SKM-1 treated with dmso at 0.1 percent for 144 hours (cell line): ENCODE data around the gene RPL21.

Experiments
- DNase-seq: peaks from one replicate; lab custom pipeline; 2025; ENCODE audit not compliant: unreplicated experiment; lab: John Stamatoyannopoulos, UW

Gene RPL21

DNA sequence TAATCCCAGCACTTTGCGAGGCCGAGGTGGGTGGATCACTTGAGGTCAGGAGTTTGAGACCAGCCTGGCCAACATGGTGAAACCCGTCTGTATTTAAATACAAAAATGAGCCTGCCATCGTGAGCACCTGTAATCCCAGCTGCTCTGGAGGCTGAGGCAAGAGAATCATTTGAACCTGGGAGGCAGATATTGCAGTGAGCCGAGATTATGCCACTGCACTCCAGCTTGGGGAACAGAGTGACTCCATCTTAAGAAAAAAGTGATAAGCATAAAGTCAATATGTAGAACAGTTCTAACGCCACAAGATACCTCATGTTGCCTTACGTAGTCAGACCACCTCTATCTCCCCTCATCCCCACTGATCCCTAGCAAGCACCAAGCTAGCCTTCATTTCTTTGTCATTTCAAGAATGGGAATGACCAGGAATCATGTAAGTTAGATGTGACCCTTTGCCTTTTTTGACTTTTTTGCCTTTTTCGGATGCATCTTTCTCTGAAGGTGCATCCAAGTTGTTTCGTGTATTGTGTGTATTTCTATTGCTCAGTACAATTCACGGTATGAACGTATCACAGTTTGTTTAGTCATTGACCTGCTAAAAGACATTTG, 6.4 kb downstream of the RPL21 start:
- no peak for DNase-seq

DNA sequence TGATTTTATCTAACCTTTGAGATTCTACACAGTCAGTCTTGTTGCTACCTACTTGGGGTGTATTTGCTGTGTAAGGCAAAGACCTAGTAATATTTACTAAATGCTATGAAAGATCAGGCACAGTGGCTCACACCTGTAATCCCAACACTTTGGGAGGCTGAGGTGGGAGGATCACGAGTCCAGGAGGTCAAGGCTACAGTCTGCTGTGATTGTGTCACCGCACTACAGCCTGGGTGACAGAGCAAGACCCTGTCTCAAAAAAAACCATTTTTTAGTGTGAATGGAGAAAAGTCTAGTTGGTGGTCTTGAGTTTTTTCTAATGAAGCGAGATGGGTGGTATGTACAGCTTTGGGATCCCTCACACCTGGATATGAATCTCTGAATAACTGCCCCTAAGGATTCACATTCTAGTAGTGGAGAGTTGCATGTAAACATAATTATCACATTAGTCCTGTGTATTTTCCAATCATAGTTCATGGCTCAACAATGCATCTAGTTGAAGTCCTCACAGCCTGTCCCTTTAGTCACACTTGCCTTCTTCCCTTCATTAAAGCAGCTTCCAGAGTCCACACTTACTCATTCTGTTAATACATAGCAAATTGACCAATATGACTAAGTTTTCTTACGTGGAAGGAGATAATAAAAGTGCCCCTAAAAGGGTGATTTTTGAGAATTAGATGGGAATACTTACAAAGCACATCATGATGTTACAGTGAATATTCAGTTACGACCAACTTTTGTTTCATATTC, 7.5 kb downstream of the RPL21 start:
- no peak for DNase-seq

DNA sequence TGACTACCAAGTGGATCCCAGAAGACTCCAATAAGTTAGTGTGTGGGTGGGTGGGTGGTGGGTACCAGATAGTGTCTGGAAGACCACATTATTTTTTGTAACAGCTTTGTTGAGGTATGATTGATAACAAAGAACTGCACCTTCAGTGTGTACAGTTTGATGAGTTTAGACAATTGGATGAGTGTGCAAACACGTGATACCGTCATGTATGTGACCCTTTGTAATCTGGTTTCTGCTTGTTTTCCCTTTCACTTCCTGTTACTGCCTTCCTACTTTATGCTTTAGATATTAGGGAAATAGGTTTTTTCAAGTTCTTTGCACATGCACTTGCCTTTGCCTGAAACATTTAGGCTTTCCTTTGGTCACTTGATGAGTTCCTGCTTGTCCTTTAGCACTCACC, 8.5 kb downstream of the RPL21 start:
- DNase-seq, result no peak

DNA sequence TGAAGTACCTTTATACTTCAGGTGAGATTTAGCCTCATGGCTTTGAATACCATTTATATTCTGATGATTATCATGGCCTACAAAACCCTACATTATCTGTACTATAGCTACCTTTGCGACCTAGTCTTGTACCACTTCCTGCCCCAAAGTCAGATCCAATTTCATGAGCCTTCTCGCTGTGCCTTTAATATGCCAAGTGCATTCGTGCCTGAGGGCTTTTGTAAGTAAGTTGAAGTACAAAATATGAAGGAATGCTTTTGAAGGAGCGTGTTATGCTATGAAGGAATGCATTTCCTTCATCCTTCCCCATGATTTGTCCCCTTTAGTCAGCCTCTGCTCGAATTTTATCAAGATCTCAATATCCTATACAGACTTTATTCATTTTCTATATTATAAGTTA, 10.0 kb downstream of the RPL21 start:
- DNase-seq, result no peak

DNA sequence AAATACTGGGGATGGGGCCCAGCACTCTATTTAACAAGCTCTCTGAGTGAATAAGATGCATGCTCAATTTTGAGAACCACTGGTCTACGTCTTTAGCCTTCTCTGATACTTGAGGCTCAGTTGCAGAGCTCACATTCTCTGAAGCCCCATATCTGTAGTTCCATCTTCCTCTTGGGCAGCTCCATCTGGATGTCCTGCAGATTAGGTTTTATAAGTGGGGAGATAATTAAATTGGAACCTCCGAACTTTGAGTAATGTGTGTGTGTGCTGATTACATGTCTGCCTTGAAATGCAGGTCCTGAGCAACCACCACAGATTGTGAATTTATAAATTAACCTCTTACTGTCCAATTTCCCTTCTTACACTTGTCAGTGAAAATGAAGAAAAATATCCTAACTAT, 12.1 kb downstream of the RPL21 start:
- DNase-seq, result no peak

DNA sequence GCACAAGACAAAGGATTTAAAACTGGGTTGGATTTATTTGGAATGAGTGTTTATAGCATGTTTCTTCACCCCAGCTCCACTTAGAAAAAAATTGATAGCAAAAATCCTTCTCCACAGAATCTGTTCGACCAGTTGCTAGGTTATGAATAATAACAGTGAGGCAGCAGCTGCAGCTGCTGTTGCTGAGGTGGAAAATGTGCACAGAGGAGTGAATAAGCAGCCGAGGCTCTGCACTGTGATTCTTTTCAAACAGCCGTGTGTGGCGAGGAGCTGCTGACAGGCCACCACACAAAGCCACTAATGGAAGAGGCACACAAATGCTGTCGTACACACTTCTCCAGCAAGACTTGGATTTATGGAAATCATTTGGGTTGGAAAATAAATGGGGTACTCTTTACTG, 12.8 kb downstream of the RPL21 start:
- no peak for DNase-seq

DNA sequence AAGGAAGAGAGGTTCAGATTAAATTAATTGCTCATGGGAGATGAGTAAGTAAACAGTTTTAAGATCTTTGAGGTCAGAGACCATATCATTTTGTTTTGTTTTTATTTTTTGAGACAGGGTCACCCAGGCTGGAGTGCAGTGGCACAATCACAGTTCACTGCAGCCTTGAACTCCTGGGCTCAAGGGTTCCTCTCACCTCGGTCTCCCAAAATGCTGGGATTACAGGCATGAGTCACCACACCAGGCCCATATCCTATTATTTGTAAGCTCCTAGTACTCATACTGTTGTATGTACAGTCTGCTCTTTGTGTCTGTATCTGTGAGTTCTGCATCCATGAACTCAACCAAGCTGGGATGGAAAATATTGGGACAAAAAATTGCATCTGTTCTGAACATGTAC, 13.3 kb downstream of the RPL21 start:
- DNase-seq, result no peak

DNA sequence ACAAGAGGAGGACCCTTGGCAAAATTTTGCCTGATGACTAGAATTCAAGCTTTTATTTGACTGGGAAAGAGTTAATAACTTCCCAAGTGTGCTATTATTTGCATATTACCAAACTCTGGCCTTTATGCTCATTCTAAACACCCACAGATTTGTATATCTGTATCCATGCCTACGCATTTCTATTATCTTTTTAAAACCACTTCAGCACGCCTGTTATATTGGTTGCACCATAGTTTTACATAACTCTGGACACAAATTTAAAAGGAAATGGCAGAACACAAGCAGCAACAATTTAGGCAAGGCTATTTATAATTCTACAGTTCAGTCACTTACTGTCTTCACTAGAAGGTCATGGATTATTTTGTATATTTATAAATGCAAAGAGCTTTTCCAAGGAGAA, 15.6 kb downstream of the RPL21 start:
- DNase-seq, result no peak

DNA sequence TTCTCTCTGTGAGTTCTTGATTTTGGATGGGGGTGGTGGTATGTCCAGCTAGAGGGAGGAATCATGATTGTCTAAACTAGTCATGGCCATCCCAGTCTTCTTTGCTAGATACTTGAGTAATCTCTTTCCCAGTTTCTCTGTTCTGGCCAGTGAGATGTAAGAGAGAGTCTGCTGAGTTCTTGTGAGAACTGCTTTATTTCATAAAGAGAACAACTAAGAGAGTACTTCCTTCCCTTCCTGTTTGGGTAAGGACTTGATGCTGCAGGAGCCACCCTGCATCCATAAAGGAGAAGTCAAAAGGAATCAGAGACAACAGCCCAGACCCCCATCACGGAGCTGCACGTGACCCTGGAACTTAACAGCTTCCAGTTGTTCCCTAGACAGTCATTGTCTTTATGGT, 16.2 kb downstream of the RPL21 start:
- no peak for DNase-seq

DNA sequence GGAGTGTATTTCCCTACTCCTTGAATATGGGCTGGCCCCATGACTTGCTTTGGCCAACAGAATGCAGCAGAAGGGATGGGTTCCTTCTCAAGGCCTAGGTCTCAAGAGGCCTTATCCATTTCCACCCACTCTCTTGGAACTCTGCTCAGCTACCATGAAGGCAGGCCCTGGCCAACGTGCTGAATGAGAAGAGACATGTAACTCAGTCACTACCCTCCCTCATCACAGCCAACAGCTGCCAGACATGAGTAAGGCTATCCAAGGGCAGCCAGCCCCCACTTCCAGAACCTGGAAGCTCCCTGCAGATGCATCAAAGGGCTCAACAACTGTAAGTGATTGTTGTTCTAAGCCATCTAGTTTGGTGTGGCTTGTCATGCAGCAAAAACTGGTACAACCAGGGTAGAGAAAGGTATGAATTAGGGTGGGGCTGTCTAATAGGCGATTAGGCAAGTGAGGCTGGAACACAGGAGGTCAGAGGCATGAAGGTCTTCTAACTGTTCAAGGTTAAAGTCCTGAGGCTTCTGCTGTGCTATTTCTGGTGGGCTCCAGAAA, 17.8 kb downstream of the RPL21 start:
- DNase-seq, result no peak

DNA sequence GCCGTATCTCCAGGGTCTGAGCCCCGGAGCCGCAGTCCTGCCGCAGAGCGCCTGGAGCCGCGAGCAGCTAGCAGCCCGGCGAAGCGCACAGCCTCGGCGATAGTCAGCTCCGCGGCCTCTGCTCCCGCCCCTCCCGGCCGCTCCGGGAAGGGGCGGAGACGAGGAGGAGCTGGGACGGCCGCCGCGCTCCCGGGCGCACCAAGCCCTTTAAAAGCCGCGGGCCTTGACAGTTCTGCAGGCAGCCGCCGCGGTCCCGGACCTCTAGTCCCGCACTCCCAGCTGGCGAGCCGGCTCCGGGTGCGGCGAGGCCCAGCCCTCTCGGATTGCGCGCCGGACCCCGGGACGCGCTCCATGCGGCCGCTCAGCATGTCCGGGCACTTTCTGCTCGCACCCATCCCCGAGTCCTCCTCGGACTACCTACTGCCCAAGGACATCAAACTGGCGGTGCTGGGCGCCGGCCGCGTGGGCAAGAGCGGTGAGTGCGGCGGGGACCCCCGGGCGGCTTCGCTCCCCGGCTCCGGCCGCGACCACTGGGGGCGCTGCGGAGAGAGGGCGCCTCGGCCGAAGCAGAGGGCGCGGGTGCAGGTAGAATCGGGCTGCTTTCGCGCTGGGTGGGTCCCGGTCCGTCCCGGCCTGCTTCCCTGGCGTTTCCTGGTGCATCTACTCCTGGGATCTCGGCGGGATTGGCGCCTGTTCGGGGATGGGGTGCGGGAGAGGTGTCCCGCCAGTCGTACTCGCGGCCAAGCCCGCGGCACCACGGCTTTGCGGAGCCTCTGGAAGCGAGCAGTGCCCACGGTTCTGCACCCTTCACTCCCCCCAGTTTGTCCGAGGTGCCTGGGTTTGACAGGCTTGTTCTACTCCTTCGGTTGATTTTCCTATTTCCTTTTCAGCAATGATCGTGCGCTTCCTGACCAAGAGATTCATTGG, 19.5 kb downstream of the RPL21 start, which contains the start of gene RASL11A:
RASL11A (plus strand) TSS at position 237 of the 927 bp plus-strand sequence; CDS start at position 352, 115 bp downstream.
- peak; percentile 73 for DNase-seq

DNA sequence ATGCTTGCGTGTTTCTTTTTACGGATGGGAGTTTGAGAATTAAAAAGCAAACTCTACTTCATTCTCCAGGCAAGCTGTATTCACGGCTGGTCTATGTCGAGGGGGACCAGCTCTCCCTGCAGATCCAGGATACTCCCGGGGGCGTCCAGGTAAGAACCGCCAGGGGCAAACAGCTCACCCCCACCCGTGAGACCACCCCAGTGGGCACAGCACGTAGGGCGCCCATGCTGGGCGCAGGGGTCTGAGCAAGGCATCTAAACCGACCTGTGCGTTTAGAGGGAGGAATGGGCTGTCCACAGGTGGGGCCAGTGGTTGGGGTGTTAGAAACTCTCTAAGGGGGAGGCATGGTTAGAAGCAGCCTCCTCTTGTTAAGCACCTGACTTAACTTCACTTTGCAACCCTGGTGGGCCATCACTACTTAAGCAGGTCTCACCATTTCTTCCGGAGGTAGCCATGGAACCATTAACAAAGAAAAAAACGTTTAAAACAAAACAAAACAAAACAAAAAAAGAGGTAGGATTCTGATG, 20.3 kb downstream of the RPL21 start:
- DNase-seq, result no peak

DNA sequence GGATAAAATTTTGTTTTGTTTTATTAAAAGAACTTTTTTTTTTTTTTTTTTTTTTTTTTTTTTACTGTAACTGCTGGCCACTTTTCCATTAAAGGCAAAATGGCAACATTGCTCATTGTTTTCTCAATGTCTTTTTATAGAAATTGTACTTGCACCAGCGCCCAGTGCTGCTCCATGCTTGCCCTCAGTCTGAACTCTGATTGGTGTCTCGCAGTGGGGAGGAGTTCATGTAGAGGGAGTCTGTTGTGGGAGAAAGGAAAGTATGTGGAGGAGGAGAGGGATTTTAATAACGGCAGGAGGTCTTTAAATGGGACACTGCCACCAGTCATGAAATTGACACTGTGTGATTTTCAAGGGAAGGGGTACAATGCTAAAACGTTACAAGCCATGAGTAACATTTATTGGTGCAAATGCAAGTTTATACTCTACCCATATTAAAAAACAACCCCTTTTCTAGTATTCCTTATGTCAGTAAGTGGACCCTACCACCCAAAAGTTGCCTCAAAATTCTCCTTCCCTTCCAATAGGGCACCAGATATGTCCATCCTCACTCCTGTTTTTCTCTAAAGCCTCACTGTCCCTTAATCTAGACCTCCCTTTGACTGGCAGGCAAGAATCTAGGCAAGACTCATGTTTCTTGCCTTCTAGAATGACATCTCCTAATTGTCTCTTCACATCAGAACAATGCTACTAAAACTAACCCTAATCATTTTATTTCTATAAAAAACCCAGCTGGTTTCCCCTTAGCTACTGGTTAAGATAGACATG, 22.5 kb downstream of the RPL21 start:
- no peak for DNase-seq

DNA sequence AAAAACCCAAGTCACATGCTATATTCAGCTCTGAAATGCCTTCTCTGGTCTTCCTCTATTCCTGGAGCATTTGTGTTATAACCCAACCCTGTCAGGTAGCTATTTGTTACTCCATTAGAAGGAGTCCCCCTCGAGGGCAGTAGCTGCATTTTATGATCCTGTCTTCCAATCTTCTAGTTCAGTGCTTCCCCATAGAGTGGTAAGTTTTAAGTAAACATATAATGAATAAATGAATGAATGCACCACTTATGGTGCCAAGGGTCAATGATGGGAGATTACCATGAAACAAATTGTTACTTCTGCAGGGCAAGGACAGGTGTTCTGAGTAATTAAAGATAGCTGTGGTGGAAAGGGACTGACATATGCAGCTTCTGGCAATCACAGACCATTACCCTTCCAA, 23.3 kb downstream of the RPL21 start:
- no peak for DNase-seq

DNA sequence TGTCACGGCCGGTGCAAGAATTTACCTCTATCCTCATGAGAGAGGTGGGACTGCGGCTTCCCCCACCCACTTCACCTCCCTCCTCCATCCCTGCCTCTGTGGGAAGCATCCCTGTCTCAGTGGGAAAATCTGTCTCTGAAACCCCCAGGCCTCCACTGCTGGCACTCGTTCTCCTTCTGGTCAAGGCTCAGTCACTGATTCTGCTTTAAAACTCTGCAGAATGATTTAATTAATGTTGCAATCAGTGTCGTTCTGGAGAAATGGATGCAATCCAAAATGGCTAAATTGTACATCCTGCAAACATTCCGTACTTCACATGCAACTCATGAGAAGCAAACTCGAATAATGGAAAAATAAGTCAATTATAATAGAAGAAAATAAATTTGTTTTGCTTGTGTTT, 24.8 kb downstream of the RPL21 start:
- DNase-seq, result no peak

DNA sequence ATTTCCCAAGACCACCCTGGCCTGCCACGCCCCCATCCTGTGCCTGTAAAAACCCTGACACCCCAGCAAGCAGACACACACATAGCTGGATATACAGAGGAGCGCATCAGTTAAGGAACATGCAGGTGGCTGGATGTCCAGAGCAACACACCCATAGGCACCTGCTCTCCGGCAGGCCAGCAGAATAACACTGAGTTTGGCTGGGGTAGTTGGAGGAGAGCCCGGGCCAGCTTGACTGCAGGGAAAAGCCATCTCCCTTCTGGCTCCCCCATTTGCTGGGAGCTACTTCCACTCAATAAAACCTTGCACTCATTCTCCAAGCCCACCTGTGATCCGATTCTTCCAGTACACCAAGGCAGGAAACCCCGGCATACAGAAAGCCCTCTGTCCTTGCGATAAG, 28.1 kb downstream of the RPL21 start:
- DNase-seq, result no peak

DNA sequence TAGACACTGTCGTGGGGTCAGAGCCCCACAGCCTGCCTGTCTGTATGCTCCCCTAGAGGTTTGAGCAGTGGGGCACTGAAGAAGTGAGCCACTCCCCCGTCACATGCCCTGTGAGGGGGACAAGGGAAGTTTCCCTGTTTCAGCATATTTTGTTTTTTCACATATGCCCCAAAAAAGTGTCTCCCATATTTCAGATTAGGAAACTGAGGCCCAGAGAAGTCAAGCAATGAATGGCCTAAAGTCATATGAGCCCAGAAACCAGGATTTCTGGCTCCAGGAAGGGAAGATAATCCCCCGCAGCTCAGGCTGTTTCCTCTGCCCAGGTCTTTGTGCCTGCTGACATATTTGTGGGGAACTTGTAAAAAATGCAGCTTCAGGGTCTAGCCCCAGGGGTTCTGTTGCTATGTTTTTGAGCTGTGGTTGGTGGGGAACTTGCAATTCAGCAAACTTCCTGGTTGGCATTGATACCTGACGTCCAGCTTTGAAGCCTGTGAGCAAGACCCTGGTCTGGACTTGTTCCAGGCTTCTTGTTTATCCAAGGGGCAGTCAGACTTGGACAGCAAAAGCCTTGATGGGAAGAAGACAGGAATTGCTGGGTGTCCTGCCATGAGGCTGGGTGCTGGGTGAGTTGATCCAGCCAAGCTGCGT, 28.8 kb downstream of the RPL21 start:
- no peak for DNase-seq

DNA sequence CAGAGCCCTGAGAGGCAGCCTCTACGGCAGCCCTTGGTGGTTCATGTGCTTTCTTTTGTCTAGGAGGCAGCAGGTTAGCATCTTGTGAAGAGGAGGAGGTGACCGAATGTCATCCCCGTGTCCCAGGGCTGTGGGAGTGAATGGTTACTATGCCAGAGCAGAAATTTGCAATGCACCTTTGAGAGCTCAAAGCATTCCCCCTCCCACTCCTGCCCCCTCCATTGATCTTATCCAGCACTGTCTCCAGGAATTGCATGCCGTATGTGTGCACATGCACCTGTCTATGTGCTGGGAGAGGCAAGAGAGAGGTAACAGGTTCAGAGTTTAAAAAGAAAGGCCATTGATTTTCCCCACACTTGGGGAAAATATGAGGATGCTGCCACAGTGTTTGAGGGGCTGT, 29.5 kb downstream of the RPL21 start:
- no peak for DNase-seq

DNA sequence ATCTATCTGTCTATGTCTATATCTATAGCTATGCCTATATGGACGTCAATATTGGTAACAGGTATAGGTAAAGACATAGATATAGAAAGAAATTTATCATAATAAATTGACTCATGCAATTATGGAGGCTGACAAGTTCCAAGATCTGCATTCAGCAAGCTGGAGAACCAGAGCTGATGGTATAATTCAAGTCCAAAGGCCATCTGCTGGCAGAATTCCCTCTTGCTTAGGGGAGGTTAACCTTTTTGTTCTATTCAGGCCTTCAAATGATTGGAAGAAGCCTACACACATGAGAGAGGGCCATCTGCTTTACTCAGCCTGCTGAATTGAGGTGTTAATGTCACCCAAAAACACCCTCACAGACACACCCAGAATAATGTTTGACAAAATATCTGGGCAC, 30.1 kb downstream of the RPL21 start:
- DNase-seq, result no peak

DNA sequence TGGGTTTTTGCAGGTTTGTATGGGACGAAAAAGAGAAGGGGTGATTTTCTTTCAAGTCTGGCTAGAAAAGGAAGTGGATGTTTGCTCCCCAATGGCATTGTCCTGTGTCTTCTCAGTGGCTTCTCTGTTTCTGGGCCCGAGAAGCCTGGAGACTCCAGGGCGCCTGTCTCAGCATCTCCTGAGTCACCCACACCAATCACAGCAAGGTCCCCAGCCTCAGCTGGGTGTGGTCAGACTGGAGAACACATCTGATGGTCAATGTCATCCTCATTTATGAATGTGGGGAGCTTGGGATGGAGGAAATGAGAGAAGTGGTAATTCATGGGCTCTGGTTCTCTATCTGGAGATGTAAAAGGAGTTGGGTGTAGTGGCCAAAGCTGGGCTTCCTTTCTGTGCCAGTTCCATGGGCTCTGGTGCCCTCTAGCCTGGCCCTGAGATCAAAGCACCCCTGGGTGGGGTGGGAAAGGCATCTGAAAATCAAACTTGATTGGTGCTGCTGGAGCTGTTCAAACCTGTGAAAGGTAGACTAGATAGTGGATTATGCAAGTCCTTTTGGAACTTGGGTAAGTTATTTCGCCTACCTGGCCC, 32.6 kb downstream of the RPL21 start:
- no peak for DNase-seq
